ENCODE data around the gene S1PR4.

GRCh38 chr19:3157096-3157845 lies 21.3 kb upstream of the S1PR4 start:
- TF ChIP-seq CTCF (IDR thresholded peaks at IDR 0.05) (no peak), PBX3 (IDR thresholded peaks at IDR 0.05) (no peak), TAF1 (IDR thresholded peaks at IDR 0.05; ENCODE audit: borderline replicate concordance, low read depth, low read length) (no peak), POLR2AphosphoS5 (IDR thresholded peaks at IDR 0.05; ENCODE audit: low read depth, low read length) (no peak), NRF1 (IDR thresholded peaks at IDR 0.05; ENCODE audit: low read depth, low read length) (no peak), USF2 (IDR thresholded peaks at IDR 0.05; ENCODE audit: borderline replicate concordance, low read depth, low read length) (no peak), RFX5 (IDR thresholded peaks at IDR 0.05; ENCODE audit: low read length) (no peak), TEAD4 (IDR thresholded peaks at IDR 0.05; ENCODE audit: borderline replicate concordance, insufficient read depth) (no peak), ZBTB33 (IDR thresholded peaks at IDR 0.05; ENCODE audit: borderline replicate concordance, low read depth) (no peak), NFIC (IDR thresholded peaks at IDR 0.05; ENCODE audit: borderline replicate concordance) (no peak)
